CD4-positive, alpha-beta T cell (primary cell): ENCODE results near the gene CDC42EP4. TPM values are rescaled to one million over a fixed set of nuclear protein-coding genes. Genes with fewer than 3 reads are reported as not detected.

Experiments
- ATAC-seq: fragments of 200-7000 bp; cut with Tn5 transposase; one replicate; pipeline ENCODE4 v1.10.0; 2022; ENCODE audit warnings: mild to moderate bottlenecking; ENCODE audit not compliant: poor library complexity
- CTCF ChIA-PET: fragments of 350-600 bp; sonication (Branson Sonifier 250); formaldehyde crosslinking; loops from one replicate; lab custom pipeline; 2021; ENCODE audit warnings: antibody characterized with exemption, inconsistent platforms; lab: Charles Lee
- POLR2A ChIA-PET: fragments of 350-600 bp; sonication (Branson Sonifier 250); formaldehyde crosslinking; loops from one replicate; lab custom pipeline; 2021; ENCODE audit warnings: antibody characterized with exemption, inconsistent platforms; lab: Charles Lee
- DNase-seq, 14 experiments: peaks; one replicate each; pipeline ENCODE4 v3.0.0-alpha.2; 2013 to 2020; ENCODE audit warnings: mixed read lengths in 2 of 14
- H3K27ac ChIP-seq, 2 donors: one replicate each; pipeline versions ENCODE4 v1.5.1 to v1.7.0; 2013; ENCODE audit warnings: low read length in 2 of 2, low read depth in 1 of 2, mild to moderate bottlenecking in 1 of 2
- H3K27me3 ChIP-seq, 2 experiments: 1 replicate in 1 of 2; 2 replicates in 1 of 2; pipeline versions ENCODE4 v1.6.1 to v1.7.0; 2013; ENCODE audit warnings: low read length in 2 of 2, control low read depth in 1 of 2, mild to moderate bottlenecking in 1 of 2, moderate library complexity in 1 of 2; ENCODE audit not compliant: insufficient read depth in 2 of 2, control insufficient read depth in 1 of 2
- H3K36me3 ChIP-seq: one replicate; pipeline ENCODE4 v1.6.1; 2013; ENCODE audit warnings: low read length, control low read depth; ENCODE audit not compliant: insufficient read depth
- H3K4me1 ChIP-seq: one replicate; pipeline ENCODE4 v1.6.1; 2013; ENCODE audit warnings: low read length, control low read depth; ENCODE audit not compliant: insufficient read depth
- H3K4me3 ChIP-seq: one replicate; pipeline ENCODE4 v1.5.1; 2013; ENCODE audit warnings: mild to moderate bottlenecking, low read length, moderate library complexity
- H3K9me3 ChIP-seq, 2 experiments: 1 replicate in 1 of 2; 2 replicates in 1 of 2; pipeline versions ENCODE4 v1.6.1 to v1.7.0; 2013; ENCODE audit warnings: low read length in 2 of 2, mild to moderate bottlenecking in 2 of 2, control low read depth in 1 of 2, moderate library complexity in 1 of 2; ENCODE audit not compliant: control insufficient read depth in 1 of 2, insufficient read depth in 1 of 2
- H3K27ac Mint-ChIP-seq: one replicate; pipeline ENCODE4 v1.8.0; 2020; ENCODE audit warnings: mixed read lengths
- H3K27me3 Mint-ChIP-seq: one replicate; pipeline ENCODE4 v1.8.0; 2021; ENCODE audit warnings: mixed read lengths
- H3K36me3 Mint-ChIP-seq: one replicate; pipeline ENCODE4 v1.8.0; 2021; ENCODE audit warnings: low read depth, mixed read lengths
- H3K4me1 Mint-ChIP-seq: one replicate; pipeline ENCODE4 v1.8.0; 2021; ENCODE audit warnings: low read depth, mixed read lengths
- H3K4me3 Mint-ChIP-seq: one replicate; pipeline ENCODE4 v1.8.0; 2020; ENCODE audit warnings: mild to moderate bottlenecking, mixed read lengths
- H3K9me3 Mint-ChIP-seq: one replicate; pipeline ENCODE4 v1.8.0; 2020; ENCODE audit warnings: mixed read lengths
- CTCF ChIP-seq: fragments of 200-600 bp; IDR thresholded peaks from one replicate; pipeline ENCODE4 v1.8.0; 2022; ENCODE audit warnings: antibody characterized with exemption, mild to moderate bottlenecking
- intact Hi-C, 2 experiments: fragments of 100-400 bp; cut with DNase I in 1 of 2; cut with micrococcal nuclease in 1 of 2; formaldehyde crosslinking; loops; one replicate each; pipeline versions ENCODE4 v1.15.1 to v1.9.0; 2023 to 2025; cut with DNase I, micrococcal nuclease
- total RNA-seq, 174 experiments: library from RNA in 2 of 174; stranded (reverse) in 2 of 174; gene quantifications; one replicate each; pipeline ENCODE4 v1.2.3 and lab custom pipeline; 2021 to 2026

CDC42EP4 gene
- total RNA-seq, 2 experiments from 2014 or later: 2.9 to 3.5 TPM

GRCh38 chr17:73278465-73279453, 33.0 kb downstream of the CDC42EP4 start:
- no peak overlapping the region for H3K27ac Mint-ChIP-seq

GRCh38 chr17:73278049-73278464, 33.7 kb downstream of the CDC42EP4 start:
- no peak for DNase-seq
- no peak for TF ChIP-seq CTCF
- Mint-ChIP-seq H3K4me3 (no peak overlapping the region), H3K4me1 (no peaks in the 10 kb centered on the region), H3K9me3 (no peaks in the 10 kb centered on the region), H3K27ac (no peak overlapping the region), H3K27me3 (no peaks in the 10 kb centered on the region), H3K36me3 (no peaks in the 10 kb centered on the region)
- Histone ChIP-seq H3K4me3 (no peak overlapping the region), H3K27ac (no peak overlapping the region), H3K27me3 (peaks cover 0 to 2% of the 10 kb centered on the region in 2 experiments), H3K9me3 (no peaks in the 10 kb centered on the region), H3K36me3 (no peaks in the 10 kb centered on the region), H3K4me1 (no peaks in the 10 kb centered on the region)
- no peak for ATAC-seq
- POLR2A ChIA-PET: no interaction called here
- intact Hi-C loops: no loop called here
- CTCF ChIA-PET: no interaction called here

More at GRCh38 chr17:73278465-73279453, 33.0 kb downstream of the CDC42EP4 start:
- H3K4me3 Mint-ChIP-seq: no peak overlapping the region
- no peaks in the 10 kb centered on the region for H3K27me3 Mint-ChIP-seq
- CTCF ChIA-PET: no interaction called here
- Histone ChIP-seq H3K27ac (no peak overlapping the region), H3K9me3 (no peaks in the 10 kb centered on the region), H3K4me1 (no peaks in the 10 kb centered on the region), H3K27me3 (peaks cover 0 to 2% of the 10 kb centered on the region in 2 experiments), H3K36me3 (no peaks in the 10 kb centered on the region), H3K4me3 (no peak overlapping the region)
- ATAC-seq (no peak), DNase-seq (no peak)
- POLR2A ChIA-PET: no interaction called here
- intact Hi-C loops: no loop called here
- H3K9me3 Mint-ChIP-seq: no peaks in the 10 kb centered on the region
- TF ChIP-seq CTCF: no peak
- no peaks in the 10 kb centered on the region for H3K36me3 Mint-ChIP-seq
- H3K4me1 Mint-ChIP-seq: no peaks in the 10 kb centered on the region

- intact Hi-C loops: no loop called here
- H3K27me3 ChIP-seq: no peaks in the 10 kb centered on the region
- H3K27me3 Mint-ChIP-seq: no peaks in the 10 kb centered on the region
- H3K4me3 Mint-ChIP-seq: no peak overlapping the region
- H3K4me1 ChIP-seq: no peaks in the 10 kb centered on the region
- no peaks in the 10 kb centered on the region for H3K9me3 Mint-ChIP-seq
- no peak for DNase-seq
- H3K36me3 Mint-ChIP-seq: no peaks in the 10 kb centered on the region
- no peak overlapping the region for H3K27ac ChIP-seq
- H3K9me3 ChIP-seq: no peaks in the 10 kb centered on the region
- ChIA-PET POLR2A (no interaction called here), CTCF (no interaction called here)
- no peak overlapping the region for H3K27ac Mint-ChIP-seq
- no peaks in the 10 kb centered on the region for H3K36me3 ChIP-seq
- no peak overlapping the region for H3K4me3 ChIP-seq
- no peak for TF ChIP-seq CTCF
- no peak for ATAC-seq
- no peaks in the 10 kb centered on the region for H3K4me1 Mint-ChIP-seq
Measured at GRCh38 chr17:73274490-73274889, 37.3 kb downstream of the CDC42EP4 start.
